H9 (cell line): ENCODE results near the gene PLCG1. TPM values are rescaled to one million over a fixed set of nuclear protein-coding genes. Genes with fewer than 3 reads are reported as not detected.

Experiments used
- DNase-seq: peaks from one replicate; pipeline ENCODE4 v3.0.0-alpha.2; 2017
- H2AFZ ChIP-seq: one replicate; pipeline ENCODE4 v1.6.1; 2013; ENCODE audit warnings: mild to moderate bottlenecking, low read length, control low read depth, moderate library complexity
- H2AK5ac ChIP-seq: 2 replicates; pipeline ENCODE4 v1.6.1; 2013; ENCODE audit warnings: low read length, control low read depth, mixed read lengths; ENCODE audit not compliant: insufficient read length
- H2BK120ac ChIP-seq: one replicate; pipeline ENCODE4 v1.6.1; 2013; ENCODE audit warnings: low read depth, mild to moderate bottlenecking, low read length, control low read depth, inconsistent platforms; ENCODE audit not compliant: poor library complexity, severe bottlenecking
- H2BK12ac ChIP-seq: 2 replicates; pipeline ENCODE4 v1.6.1; 2013; ENCODE audit warnings: low read length, control low read depth, mixed read lengths, low read depth; ENCODE audit not compliant: insufficient read length
- H2BK15ac ChIP-seq: 2 replicates; pipeline ENCODE4 v1.6.1; 2013; ENCODE audit warnings: low read depth, low read length, control low read depth
- H2BK20ac ChIP-seq: one replicate; pipeline ENCODE4 v1.6.1; 2013; ENCODE audit warnings: low read depth, mild to moderate bottlenecking, low read length, control low read depth, inconsistent platforms; ENCODE audit not compliant: poor library complexity, severe bottlenecking
- H2BK5ac ChIP-seq: 2 replicates; pipeline ENCODE4 v1.6.1; 2013; ENCODE audit warnings: low read length, control low read depth, mixed read lengths; ENCODE audit not compliant: insufficient read length
- H3K14ac ChIP-seq: 2 replicates; pipeline ENCODE4 v1.6.1; 2013; ENCODE audit warnings: low read length, control low read depth; ENCODE audit not compliant: insufficient read depth
- H3K18ac ChIP-seq: 2 replicates; pipeline ENCODE4 v1.6.1; 2013; ENCODE audit warnings: low read depth, mild to moderate bottlenecking, mixed read lengths, low read length, control low read depth; ENCODE audit not compliant: insufficient read length
- H3K23ac ChIP-seq: 2 replicates; pipeline ENCODE4 v1.6.1; 2013; ENCODE audit warnings: low read length, control low read depth, mixed read lengths, low read depth; ENCODE audit not compliant: insufficient read length
- H3K23me2 ChIP-seq: 2 replicates; pipeline ENCODE4 v1.6.1; 2013; ENCODE audit warnings: low read depth, mild to moderate bottlenecking, mixed read lengths, low read length, control low read depth; ENCODE audit not compliant: insufficient read length, poor library complexity, severe bottlenecking
- H3K27ac ChIP-seq: 2 replicates; pipeline ENCODE4 v1.5.1; 2013; ENCODE audit warnings: low read length, control low read depth, mixed read lengths, low read depth; ENCODE audit not compliant: insufficient read length
- H3K27me3 ChIP-seq: 2 replicates; pipeline ENCODE4 v1.6.1; 2013; ENCODE audit warnings: low read length, control low read depth, inconsistent platforms; ENCODE audit not compliant: insufficient read depth
- H3K4ac ChIP-seq: 2 replicates; pipeline ENCODE4 v1.6.1; 2013; ENCODE audit warnings: low read depth, mild to moderate bottlenecking, control low read depth, inconsistent platforms, low read length, moderate library complexity
- H3K4me1 ChIP-seq: 2 replicates; pipeline ENCODE4 v1.6.1; 2013; ENCODE audit warnings: low read length, control low read depth, inconsistent platforms; ENCODE audit not compliant: insufficient read depth
- H3K4me2 ChIP-seq: 2 replicates; pipeline ENCODE4 v1.6.1; 2013; ENCODE audit warnings: low read length, control low read depth, mixed read lengths; ENCODE audit not compliant: insufficient read length, insufficient read depth
- H3K56ac ChIP-seq: 2 replicates; pipeline ENCODE4 v1.6.1; 2013; ENCODE audit warnings: low read depth, mild to moderate bottlenecking, mixed read lengths, low read length, control low read depth; ENCODE audit not compliant: insufficient read length
- H3K79me1 ChIP-seq: 2 replicates; pipeline ENCODE4 v1.6.1; 2013; ENCODE audit warnings: low read depth, mild to moderate bottlenecking, moderate library complexity, low read length, control low read depth, inconsistent platforms; ENCODE audit not compliant: insufficient read depth, poor library complexity, severe bottlenecking
- H3K79me2 ChIP-seq: 2 replicates; pipeline ENCODE4 v1.6.1; 2013; ENCODE audit warnings: low read length, control low read depth, inconsistent platforms; ENCODE audit not compliant: insufficient read depth
- H3K9ac ChIP-seq: 2 replicates; pipeline ENCODE4 v1.6.1; 2013; ENCODE audit warnings: low read length, control low read depth, mixed read lengths; ENCODE audit not compliant: insufficient read length; ENCODE audit errors: extremely low read depth
- H3K9me3 ChIP-seq: one replicate; pipeline ENCODE4 v1.6.1; 2013; ENCODE audit warnings: low read depth, low read length, inconsistent platforms; ENCODE audit not compliant: control insufficient read depth
- H3T11ph ChIP-seq: one replicate; pipeline ENCODE4 v1.6.1; 2013; ENCODE audit warnings: mild to moderate bottlenecking, low read length, control low read depth, inconsistent platforms
- H4K20me1 ChIP-seq: one replicate; pipeline ENCODE4 v1.6.1; 2013; ENCODE audit not compliant: control insufficient read depth, insufficient read length, insufficient read depth
- H4K5ac ChIP-seq: 2 replicates; pipeline ENCODE4 v1.6.1; 2013; ENCODE audit warnings: low read depth, mild to moderate bottlenecking, mixed read lengths, low read length, control low read depth; ENCODE audit not compliant: insufficient read length
- H4K8ac ChIP-seq: replicated peaks from 2 replicates; pipeline ENCODE4 v1.6.1; 2013; ENCODE audit warnings: low read length, control low read depth, mixed read lengths, low read depth; ENCODE audit not compliant: insufficient read length
- H4K91ac ChIP-seq: 2 replicates; pipeline ENCODE4 v1.6.1; 2013; ENCODE audit warnings: low read depth, mild to moderate bottlenecking, moderate library complexity, mixed read lengths, low read length, control low read depth; ENCODE audit not compliant: insufficient read length
- H3K27ac Mint-ChIP-seq, 3 experiments: 2 replicates in 2 of 3; 3 replicates in 1 of 3; pipeline ENCODE4 v1.8.0; 2020 to 2021; ENCODE audit warnings: mixed read lengths in 3 of 3, mild to moderate bottlenecking in 1 of 3, moderate library complexity in 1 of 3
- H3K27me3 Mint-ChIP-seq: 2 replicates; pipeline ENCODE4 v1.8.0; 2021; ENCODE audit warnings: low read depth, mild to moderate bottlenecking, moderate library complexity, mixed read lengths
- H3K36me3 Mint-ChIP-seq, 3 experiments: 2 replicates in 2 of 3; 3 replicates in 1 of 3; pipeline ENCODE4 v1.8.0; 2020 to 2021; ENCODE audit warnings: low read depth in 3 of 3, mixed read lengths in 3 of 3; ENCODE audit not compliant: insufficient read depth in 1 of 3
- H3K4me1 Mint-ChIP-seq, 2 experiments: 2 replicates each; pipeline ENCODE4 v1.8.0; 2020; ENCODE audit warnings: mixed read lengths in 2 of 2
- H3K4me3 Mint-ChIP-seq, 2 experiments: 2 replicates in 1 of 2; 3 replicates in 1 of 2; pipeline ENCODE4 v1.8.0; 2020 to 2021; ENCODE audit warnings: mild to moderate bottlenecking in 2 of 2, mixed read lengths in 2 of 2, moderate library complexity in 1 of 2
- H3K9me3 Mint-ChIP-seq, 2 experiments: 2 replicates in 1 of 2; 3 replicates in 1 of 2; pipeline ENCODE4 v1.8.0; 2020; ENCODE audit warnings: mild to moderate bottlenecking in 2 of 2, mixed read lengths in 2 of 2, moderate library complexity in 1 of 2
- WGBS: extraction: QIAGEN DNeasy Blood & Tissue Kit; methylation state at CpG from one replicate; pipeline ENCODE4 v1.1.7; 2013; ENCODE audit warnings: missing lambda C conversion rate, low lambda C conversion rate, mixed read lengths; ENCODE audit not compliant: insufficient read length; ENCODE audit errors: extremely low coverage; 5-methylcytosine and 5-hydroxymethylcytosine counted together
- total RNA-seq: library from RNA; stranded (reverse); gene quantifications from 2 replicates; pipeline ENCODE4 v1.2.1, GENCODE V29; 2021
- TF ChIP-seq, protein P1 (sequence below): fragments of 200-600 bp; sonication (generic); conservative IDR thresholded peaks from 3 replicates; pipeline ENCODE4 v1.8.0; 2021; ENCODE audit warnings: antibody characterized with exemption, mild to moderate bottlenecking

Gene PLCG1
- total RNA-seq, 1 experiment from 2014 or later = 171 TPM

DNA sequence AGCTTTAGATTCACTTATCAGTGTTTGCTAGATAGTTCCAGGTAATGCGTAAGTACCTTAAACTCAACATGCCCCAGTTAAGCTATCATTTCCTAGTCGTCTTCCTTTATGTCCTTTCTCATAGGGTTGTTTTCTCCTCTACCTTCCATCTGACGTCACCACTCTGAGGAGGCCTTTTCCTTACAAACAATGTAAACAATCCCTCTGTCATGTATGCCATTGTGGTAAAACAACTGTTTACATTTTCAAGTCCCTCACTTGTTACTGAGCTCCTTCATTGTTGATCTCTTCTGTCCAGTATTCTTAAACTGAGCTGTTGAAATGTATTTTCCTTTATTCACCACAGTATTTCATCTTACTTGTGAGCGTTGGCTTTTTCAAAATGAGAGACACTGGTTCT, 45.4 kb upstream of the PLCG1 start:
- no peaks in the 10 kb centered on the region for H3K27me3 ChIP-seq
- peaks cover 3% of the 10 kb centered on the region for H4K20me1 ChIP-seq
- no peak overlapping the region for H3K56ac ChIP-seq
- H3K4me2 ChIP-seq = no peak overlapping the region
- no peak overlapping the region for H2BK20ac ChIP-seq
- H2BK15ac ChIP-seq = no peak overlapping the region
- Mint-ChIP-seq H3K4me1 (peaks cover 0 to 6% of the 10 kb centered on the region in 2 experiments; a peak in 1 of 4 replicates), H3K27ac (no peak overlapping the region), H3K4me3 (no peak overlapping the region), H3K36me3 (peaks cover 22 to 68% (median 49%) of the 10 kb centered on the region in 3 experiments; a peak in 6 of 7 replicates), H3K27me3 (no peaks in the 10 kb centered on the region), H3K9me3 (no peaks in the 10 kb centered on the region)
- no peak overlapping the region for H2BK5ac ChIP-seq
- no peak overlapping the region for H3K23ac ChIP-seq
- no peak overlapping the region for H2AFZ ChIP-seq
- no peak overlapping the region for H4K8ac ChIP-seq
- H4K5ac ChIP-seq = no peak overlapping the region
- no peak for DNase-seq
- no peak overlapping the region for H2AK5ac ChIP-seq
- no peak overlapping the region for H2BK120ac ChIP-seq
- no peak overlapping the region for H3K27ac ChIP-seq
- no peaks in the 10 kb centered on the region for H3K79me2 ChIP-seq
- H4K91ac ChIP-seq = no peak overlapping the region
- no CpG with 5 or more reads among the region's 4 CpGs for WGBS
- no peak overlapping the region for H2BK12ac ChIP-seq
- H3K14ac ChIP-seq = no peak overlapping the region
- TF ChIP-seq, protein P1, sequence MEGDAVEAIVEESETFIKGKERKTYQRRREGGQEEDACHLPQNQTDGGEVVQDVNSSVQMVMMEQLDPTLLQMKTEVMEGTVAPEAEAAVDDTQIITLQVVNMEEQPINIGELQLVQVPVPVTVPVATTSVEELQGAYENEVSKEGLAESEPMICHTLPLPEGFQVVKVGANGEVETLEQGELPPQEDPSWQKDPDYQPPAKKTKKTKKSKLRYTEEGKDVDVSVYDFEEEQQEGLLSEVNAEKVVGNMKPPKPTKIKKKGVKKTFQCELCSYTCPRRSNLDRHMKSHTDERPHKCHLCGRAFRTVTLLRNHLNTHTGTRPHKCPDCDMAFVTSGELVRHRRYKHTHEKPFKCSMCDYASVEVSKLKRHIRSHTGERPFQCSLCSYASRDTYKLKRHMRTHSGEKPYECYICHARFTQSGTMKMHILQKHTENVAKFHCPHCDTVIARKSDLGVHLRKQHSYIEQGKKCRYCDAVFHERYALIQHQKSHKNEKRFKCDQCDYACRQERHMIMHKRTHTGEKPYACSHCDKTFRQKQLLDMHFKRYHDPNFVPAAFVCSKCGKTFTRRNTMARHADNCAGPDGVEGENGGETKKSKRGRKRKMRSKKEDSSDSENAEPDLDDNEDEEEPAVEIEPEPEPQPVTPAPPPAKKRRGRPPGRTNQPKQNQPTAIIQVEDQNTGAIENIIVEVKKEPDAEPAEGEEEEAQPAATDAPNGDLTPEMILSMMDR = no peak
- no peak overlapping the region for H3K18ac ChIP-seq
- H3K79me1 ChIP-seq = no peaks in the 10 kb centered on the region
- H3K4ac ChIP-seq = no peak overlapping the region
- no peaks in the 10 kb centered on the region for H3K4me1 ChIP-seq
- H3T11ph ChIP-seq = no peak overlapping the region
- H3K9me3 ChIP-seq = no peaks in the 10 kb centered on the region
- H3K9ac ChIP-seq = no peak overlapping the region
- no peaks in the 10 kb centered on the region for H3K23me2 ChIP-seq
